ENCODE results near the gene CGB8. TPM values are rescaled to one million over a fixed set of nuclear protein-coding genes. Genes with fewer than 3 reads are reported as not detected.

Gene CGB8
- total and polyA plus RNA-seq, 2 experiments from 2014 or later, result not detected

GRCh38 chr19:49004133-49004532 is 44.8 kb downstream of the CGB8 start (continued):
- TF ChIP-seq REST (IDR thresholded peaks at IDR 0.05; ENCODE audit: unreplicated experiment), result no peak
- TF ChIP-seq STAT1 (IDR thresholded peaks at IDR 0.05; ENCODE audit: unreplicated experiment), result no peak
- TF ChIP-seq EZH2phosphoT487 (IDR thresholded peaks at IDR 0.05; ENCODE audit: unreplicated experiment), result no peak
- TF ChIP-seq CREB1 (CRISPR knock-in tag; IDR thresholded peaks at IDR 0.05; ENCODE audit: low read depth), result no peak
- no peak for TF ChIP-seq ZNF114 (CRISPR knock-in tag; IDR thresholded peaks at IDR 0.05)
- TF ChIP-seq CTCF (conservative IDR thresholded peaks at IDR 0.05; ENCODE audit: low read depth in 2 of 2), result no peak
- no peak for TF ChIP-seq POLR2AphosphoS5 (IDR thresholded peaks at IDR 0.05; ENCODE audit: low read depth)
- no peak for TF ChIP-seq NANOG (IDR thresholded peaks at IDR 0.05; ENCODE audit: borderline replicate concordance)

GRCh38 chr19:48999481-49000325 is 49.2 kb downstream of the CGB8 start:
- H3K36me3 ChIP-seq (ENCODE audit: insufficient read depth), result peaks cover 12% of the 10 kb centered on the region
- no peak overlapping the region for H3K4me3 ChIP-seq
- DNase-seq (ENCODE audit: low spot score) (peak; percentile 92), ATAC-seq (peak; percentile 94)
- Mint-ChIP-seq H3K4me3 (no peak overlapping the region), H3K4me1 (peaks cover 23% of the 10 kb centered on the region), H3K27ac (peak overlapping the region; percentile 77), H3K36me3 (ENCODE audit: low read depth) (peaks cover 35% of the 10 kb centered on the region), H3K27me3 (ENCODE audit: insufficient read depth, low read depth, poor library complexity) (peaks cover 10% of the 10 kb centered on the region), H3K9me3 (no peaks in the 10 kb centered on the region)
- no peak overlapping the region for H2AFZ ChIP-seq
- H3K79me2 ChIP-seq (replicated peaks; ENCODE audit: insufficient read depth), result peaks cover 41% of the 10 kb centered on the region
- no peak overlapping the region; the same call in 1 of the 2 replicates for H3K27ac ChIP-seq (ENCODE audit: low read depth)
- TF ChIP-seq NANOG (IDR thresholded peaks at IDR 0.05; ENCODE audit: borderline replicate concordance) (no peak), ETS1 (IDR thresholded peaks at IDR 0.05) (peak; percentile 57; the same call in 1 of the 2 replicates), CTCF (conservative IDR thresholded peaks at IDR 0.05; ENCODE audit: low read depth in 2 of 2) (peak; percentile 85 to 94)
- H3K27me3 ChIP-seq (ENCODE audit: insufficient read depth), result no peaks in the 10 kb centered on the region
- H4K20me1 ChIP-seq (replicated peaks; ENCODE audit: insufficient read depth), result peaks cover 17% of the 10 kb centered on the region
- H3K4me1 ChIP-seq (ENCODE audit: insufficient read depth), result peaks cover 3% of the 10 kb centered on the region; the same call in 1 of the 2 replicates
- peaks cover 14% of the 10 kb centered on the region; the same call in 1 of the 2 replicates for H3F3A ChIP-seq (replicated peaks; ENCODE audit: low read depth)
- H3K9me2 ChIP-seq (ENCODE audit: insufficient read depth), result no peaks in the 10 kb centered on the region
- H3K4me2 ChIP-seq, result no peak overlapping the region
